ENCODE data around the gene CACNA1F. TPM values are rescaled to one million over a fixed set of nuclear protein-coding genes. Genes with fewer than 3 reads are reported as not detected.

CACNA1F gene
- total and polyA plus RNA-seq, 2 experiments from 2014 or later = not detected

GRCh38 chrX:49165901-49166881, 66.9 kb downstream of the CACNA1F start:
- peak overlapping the region; percentile 61 for H3K4me2 ChIP-seq (ENCODE audit: unreplicated experiment)
- H3K9ac ChIP-seq = no peak overlapping the region
- no peaks in the 10 kb centered on the region for H3K79me2 ChIP-seq (ENCODE audit: insufficient read depth)
- TF ChIP-seq EZH2phosphoT487 (IDR thresholded peaks at IDR 0.05; ENCODE audit: insufficient read depth, low read depth) (no peak), EZH2 (IDR thresholded peaks at IDR 0.05; ENCODE audit: insufficient read depth, poor library complexity, severe bottlenecking) (no peak)
- peaks cover 3% of the 10 kb centered on the region for H3F3A ChIP-seq (ENCODE audit: insufficient read depth)
- WGBS, 2 experiments (ENCODE audit: low coverage in 1 of 2, low lambda C conversion rate in 2 of 2, missing lambda C conversion rate in 2 of 2) = 70 to 73% methylated on average over 26 to 41 of the region's 61 CpGs
- H4K20me1 ChIP-seq (ENCODE audit: insufficient read depth) = no peaks in the 10 kb centered on the region
- H2AFZ ChIP-seq = peak overlapping the region; percentile 79; the same call in 1 of the 2 replicates
- H3K9me3 ChIP-seq (ENCODE audit: low read depth) = no peaks in the 10 kb centered on the region
- no peaks in the 10 kb centered on the region for H3K36me3 ChIP-seq (ENCODE audit: low read depth)
- in situ Hi-C loops (cut with MboI) = no loop called here
- H3K4me1 ChIP-seq (ENCODE audit: insufficient read depth) = peaks cover 6% of the 10 kb centered on the region; the same call in 1 of the 2 replicates
- H3K27ac ChIP-seq = peak overlapping the region; percentile 69
- H3K4me3 ChIP-seq = no peak overlapping the region
- H3K27me3 ChIP-seq (replicated peaks; ENCODE audit: insufficient read depth) = no peaks in the 10 kb centered on the region
- H3K9me2 ChIP-seq (ENCODE audit: insufficient read depth) = no peaks in the 10 kb centered on the region
- DNase-seq = peak; percentile 17

- Histone ChIP-seq H2AFZ (no peak overlapping the region), H3K36me3 (ENCODE audit: low read depth) (no peaks in the 10 kb centered on the region), H3K27ac (no peak overlapping the region), H3K4me2 (ENCODE audit: unreplicated experiment) (no peak overlapping the region), H3K27me3 (replicated peaks; ENCODE audit: insufficient read depth) (no peaks in the 10 kb centered on the region), H3K79me2 (ENCODE audit: insufficient read depth) (no peaks in the 10 kb centered on the region), H3K9me3 (ENCODE audit: low read depth) (no peaks in the 10 kb centered on the region), H4K20me1 (ENCODE audit: insufficient read depth) (no peaks in the 10 kb centered on the region), H3K4me1 (ENCODE audit: insufficient read depth) (peaks cover 6% of the 10 kb centered on the region; the same call in 1 of the 2 replicates), H3F3A (ENCODE audit: insufficient read depth) (peaks cover 3% of the 10 kb centered on the region), H3K9ac (no peak overlapping the region), H3K4me3 (no peak overlapping the region), H3K9me2 (ENCODE audit: insufficient read depth) (no peaks in the 10 kb centered on the region)
- in situ Hi-C loops (cut with MboI) = no loop called here
- WGBS, 2 experiments (ENCODE audit: low coverage in 1 of 2, low lambda C conversion rate in 2 of 2, missing lambda C conversion rate in 2 of 2) = 93 to 100% methylated on average over 4 to 31 of the region's 31 CpGs
- TF ChIP-seq EZH2 (IDR thresholded peaks at IDR 0.05; ENCODE audit: insufficient read depth, poor library complexity, severe bottlenecking) = no peak
- TF ChIP-seq EZH2phosphoT487 (IDR thresholded peaks at IDR 0.05; ENCODE audit: insufficient read depth, low read depth) = no peak
- no peak for DNase-seq
Measured at GRCh38 chrX:49164589-49165360, 68.4 kb downstream of the CACNA1F start.

- DNase-seq = peak; percentile 81
- TF ChIP-seq EZH2phosphoT487 (IDR thresholded peaks at IDR 0.05; ENCODE audit: insufficient read depth, low read depth) = no peak
- TF ChIP-seq EZH2 (IDR thresholded peaks at IDR 0.05; ENCODE audit: insufficient read depth, poor library complexity, severe bottlenecking) = no peak
- H3K4me3 ChIP-seq = peak overlapping the region; percentile 61
- peaks cover 3% of the 10 kb centered on the region for H3F3A ChIP-seq (ENCODE audit: insufficient read depth)
- H3K9ac ChIP-seq = peak overlapping the region; percentile 87
- peak overlapping the region; percentile 91 for H3K27ac ChIP-seq
- H3K4me1 ChIP-seq (ENCODE audit: insufficient read depth) = peaks cover 6% of the 10 kb centered on the region; the same call in 1 of the 2 replicates
- WGBS, 2 experiments (ENCODE audit: low coverage in 1 of 2, low lambda C conversion rate in 2 of 2, missing lambda C conversion rate in 2 of 2) = 0 to 4% methylated on average over 7 to 30 of the region's 69 CpGs
- no peaks in the 10 kb centered on the region for H3K9me3 ChIP-seq (ENCODE audit: low read depth)
- H3K27me3 ChIP-seq (replicated peaks; ENCODE audit: insufficient read depth) = no peaks in the 10 kb centered on the region
- no peaks in the 10 kb centered on the region for H3K79me2 ChIP-seq (ENCODE audit: insufficient read depth)
- no peaks in the 10 kb centered on the region for H4K20me1 ChIP-seq (ENCODE audit: insufficient read depth)
- in situ Hi-C loops (cut with MboI) = no loop called here
- no peaks in the 10 kb centered on the region for H3K9me2 ChIP-seq (ENCODE audit: insufficient read depth)
- H3K4me2 ChIP-seq (ENCODE audit: unreplicated experiment) = peak overlapping the region; percentile 70
- peak overlapping the region; percentile 83 for H2AFZ ChIP-seq
- no peaks in the 10 kb centered on the region for H3K36me3 ChIP-seq (ENCODE audit: low read depth)
Measured at GRCh38 chrX:49163555-49164419, 69.4 kb downstream of the CACNA1F start.

All from GM23248 (cell line).